IMR-90 (cell line): ENCODE results near the gene PRDM15. TPM values are rescaled to one million over a fixed set of nuclear protein-coding genes. Genes with fewer than 3 reads are reported as not detected.

Experiments used
- ATAC-seq: fragments of 200-7000 bp; cut with Tn5 transposase; 2 replicates; pipeline ENCODE4 v1.9.1; 2020; ENCODE audit warnings: low read depth, mild to moderate bottlenecking, moderate library complexity
- BruUV-seq: library from RNA; stranded (reverse); fragments of 400-500 nt; replicated peaks from 2 replicates; lab custom pipeline; 2021; lab: Mats Ljungman, UMichigan
- CTCF ChIA-PET: fragments of 300-600 bp; formaldehyde crosslinking; extraction: SDS; loops from one replicate; lab custom pipeline; 2021; ENCODE audit warnings: antibody characterized with exemption; lab: Yijun Ruan, JAX
- POLR2A ChIA-PET: fragments of 300-600 bp; sonication (Branson Sonifier 250); formaldehyde crosslinking; loops from one replicate; lab custom pipeline; 2022; ENCODE audit warnings: antibody characterized with exemption; ENCODE audit not compliant: unreplicated experiment; lab: Charles Lee
- DNase-seq: peaks from one replicate; pipeline ENCODE4 v3.0.0; 2013
- H2AFZ ChIP-seq: replicated peaks from 2 replicates; pipeline ENCODE3; 2013; ENCODE audit warnings: low read length, mild to moderate bottlenecking; ENCODE audit not compliant: poor library complexity
- H2AK5ac ChIP-seq: 2 replicates; pipeline ENCODE4 v1.6.1; 2013; ENCODE audit warnings: low read depth, low read length, inconsistent platforms
- H2AK9ac ChIP-seq: replicated peaks from 2 replicates; pipeline ENCODE3; 2013; ENCODE audit warnings: mild to moderate bottlenecking, low read depth, low read length, moderate library complexity; ENCODE audit not compliant: poor library complexity
- H2BK120ac ChIP-seq: 2 replicates; pipeline ENCODE4 v1.6.1; 2013; ENCODE audit warnings: low read depth, low read length, inconsistent platforms
- H2BK15ac ChIP-seq: 3 replicates; pipeline ENCODE4 v1.6.1; 2013; ENCODE audit warnings: low read depth, low read length, inconsistent platforms
- H2BK20ac ChIP-seq: 2 replicates; pipeline ENCODE4 v1.6.1; 2013; ENCODE audit warnings: low read depth, mild to moderate bottlenecking, inconsistent platforms, low read length, moderate library complexity
- H2BK5ac ChIP-seq: 2 replicates; pipeline ENCODE4 v1.6.1; 2013; ENCODE audit warnings: mild to moderate bottlenecking, low read depth, low read length, inconsistent platforms; ENCODE audit not compliant: poor library complexity, severe bottlenecking
- H3K14ac ChIP-seq: replicated peaks from 2 replicates; pipeline ENCODE4 v1.6.1; 2013; ENCODE audit warnings: low read depth, low read length, inconsistent platforms
- H3K18ac ChIP-seq: 2 replicates; pipeline ENCODE4 v1.6.1; 2013; ENCODE audit warnings: low read depth, low read length, control low read depth
- H3K23ac ChIP-seq: 2 replicates; pipeline ENCODE4 v1.6.1; 2013; ENCODE audit warnings: low read depth, low read length, inconsistent platforms
- H3K27ac ChIP-seq: 2 replicates; pipeline ENCODE4 v1.5.1; 2013; ENCODE audit warnings: mild to moderate bottlenecking, control low read depth, low read length; ENCODE audit not compliant: insufficient read depth
- H3K27me3 ChIP-seq: 2 replicates; pipeline ENCODE4 v1.6.1; 2013; ENCODE audit warnings: low read length; ENCODE audit not compliant: control insufficient read depth, insufficient read depth
- H3K36me3 ChIP-seq: 2 replicates; pipeline ENCODE4 v1.6.1; 2013; ENCODE audit warnings: low read length, mixed read lengths; ENCODE audit not compliant: control insufficient read depth, insufficient read depth
- H3K4ac ChIP-seq: 2 replicates; pipeline ENCODE4 v1.6.1; 2013; ENCODE audit warnings: low read depth, low read length, inconsistent platforms
- H3K4me1 ChIP-seq: 2 replicates; pipeline ENCODE4 v1.6.1; 2013; ENCODE audit warnings: low read length, mixed read lengths; ENCODE audit not compliant: control insufficient read depth, insufficient read depth
- H3K4me2 ChIP-seq: 2 replicates; pipeline ENCODE4 v1.6.1; 2013; ENCODE audit warnings: low read depth, mild to moderate bottlenecking, control low read depth, low read length, moderate library complexity
- H3K4me3 ChIP-seq: 2 replicates; pipeline ENCODE4 v1.5.1; 2013; ENCODE audit warnings: low read depth, mild to moderate bottlenecking, control low read depth, low read length, moderate library complexity; ENCODE audit not compliant: insufficient read depth
- H3K56ac ChIP-seq: 2 replicates; pipeline ENCODE4 v1.6.1; 2013; ENCODE audit warnings: low read length, inconsistent platforms; ENCODE audit not compliant: insufficient read depth; ENCODE audit errors: extremely low read depth
- H3K79me1 ChIP-seq, 2 experiments: 2 replicates each; pipeline ENCODE4 v1.6.1; 2013; ENCODE audit warnings: low read length in 2 of 2, inconsistent platforms in 1 of 2, low read depth in 1 of 2
- H3K9ac ChIP-seq: 2 replicates; pipeline ENCODE4 v1.6.1; 2013; ENCODE audit warnings: low read depth, low read length, control low read depth
- H3K9me1 ChIP-seq: 2 replicates; pipeline ENCODE4 v1.6.1; 2013; ENCODE audit warnings: low read length, inconsistent platforms; ENCODE audit not compliant: insufficient read depth
- H3K9me3 ChIP-seq: 2 replicates; pipeline ENCODE4 v1.6.1; 2013; ENCODE audit warnings: low read length; ENCODE audit not compliant: control insufficient read depth, insufficient read depth
- H4K20me1 ChIP-seq: 2 replicates; pipeline ENCODE4 v1.6.1; 2013; ENCODE audit warnings: low read length, inconsistent platforms; ENCODE audit not compliant: insufficient read depth
- H4K5ac ChIP-seq: 2 replicates; pipeline ENCODE4 v1.6.1; 2013; ENCODE audit warnings: mild to moderate bottlenecking, low read depth, low read length, control low read depth
- H4K8ac ChIP-seq, 2 experiments: 2 replicates each; pipeline ENCODE4 v1.6.1; 2013; ENCODE audit warnings: low read depth in 2 of 2, low read length in 2 of 2, control low read depth in 1 of 2, inconsistent platforms in 1 of 2
- H4K91ac ChIP-seq: 2 replicates; pipeline ENCODE4 v1.6.1; 2013; ENCODE audit warnings: low read depth, low read length, inconsistent platforms; ENCODE audit not compliant: insufficient read depth
- CEBPB ChIP-seq: IDR thresholded peaks from 2 replicates; pipeline ENCODE4 v1.6.1; 2012; ENCODE audit warnings: low read depth, low read length, improper control_type of control experiment
- CHD1 ChIP-seq: IDR thresholded peaks from 2 replicates; pipeline ENCODE4 v1.6.1; 2012; ENCODE audit warnings: low read depth, low read length, improper control_type of control experiment
- MXI1 ChIP-seq: IDR thresholded peaks from 2 replicates; pipeline ENCODE4 v1.6.1; 2012; ENCODE audit warnings: low read depth, mild to moderate bottlenecking, low read length, moderate library complexity, borderline replicate concordance
- NFE2L2 ChIP-seq: fragments of 150-350 bp; IDR thresholded peaks from 2 replicates; pipeline ENCODE4 v1.6.1; 2016; ENCODE audit warnings: low read depth, mild to moderate bottlenecking, low read length
- POLR2A ChIP-seq: IDR thresholded peaks from 2 replicates; pipeline ENCODE4 v1.6.1; 2012; ENCODE audit warnings: mild to moderate bottlenecking, low read depth, low read length
- RAD21 ChIP-seq: IDR thresholded peaks from 2 replicates; pipeline ENCODE4 v1.6.1; 2012; ENCODE audit warnings: low read length, improper control_type of control experiment
- RCOR1 ChIP-seq: IDR thresholded peaks from 2 replicates; pipeline ENCODE4 v1.6.1; 2012; ENCODE audit warnings: mild to moderate bottlenecking, low read length, improper control_type of control experiment; ENCODE audit not compliant: insufficient replicate concordance
- RFX5 ChIP-seq: IDR thresholded peaks from 2 replicates; pipeline ENCODE4 v1.8.0; 2012; ENCODE audit warnings: low read depth, mild to moderate bottlenecking, low read length, moderate library complexity
- SMC3 ChIP-seq: fragments of 150-350 bp; IDR thresholded peaks from 2 replicates; pipeline ENCODE4 v1.6.1; 2016; ENCODE audit warnings: low read depth, mild to moderate bottlenecking, antibody characterized with exemption, low read length, moderate library complexity
- WGBS, 2 experiments: methylation state at CpG; one replicate each; pipeline versions ENCODE4 v1.1.5 to v1.1.7; 2013; ENCODE audit warnings: missing lambda C conversion rate in 2 of 2; ENCODE audit not compliant: insufficient read length in 1 of 2; ENCODE audit errors: extremely low coverage in 2 of 2; 5-methylcytosine and 5-hydroxymethylcytosine counted together
- dilution Hi-C: fragments of 300-500 bp; cut with HindIII; formaldehyde crosslinking; loops from one replicate; pipeline ENCODE4 v1.14.3; 2018; ENCODE audit warnings: low sequenced_read_pairs; ENCODE audit not compliant: unreplicated experiment
- in situ Hi-C: fragments of 300-500 bp; cut with MboI; formaldehyde crosslinking; loops from 3 replicates; pipeline ENCODE4 v1.14.3; 2019; ENCODE audit warnings: low sequenced_read_pairs, inconsistent platforms, mixed read lengths
- intact Hi-C: fragments of 100-400 bp; cut with micrococcal nuclease; formaldehyde crosslinking; loops from 2 replicates; pipeline ENCODE4 v1.10.0; 2022
- polyA plus RNA-seq, 3 experiments: library from polyadenylated mRNA; depleted of rRNA; stranded (reverse); fragments of >200 nt; gene quantifications; 2 replicates each; pipeline ENCODE4 v1.2.3, GENCODE V29; 2012; ENCODE audit warnings: low replicate concordance in 1 of 3
- total RNA-seq: library from RNA; depleted of rRNA; stranded (reverse); fragments of >200 nt; gene quantifications from 2 replicates; pipeline ENCODE4 v1.2.3, GENCODE V29; 2012

PRDM15 gene
- total and polyA plus RNA-seq, 2 of the 4 experiments (the other 2 are of a cell fraction) = 7.3 to 8.8 TPM

- intact Hi-C loops = no loop called here
- no peak overlapping the region for H2BK5ac ChIP-seq
- H3K4me3 ChIP-seq = no peak overlapping the region
- no peaks in the 10 kb centered on the region for H3K9me3 ChIP-seq
- BruUV-seq = no TSS peak
- H3K14ac ChIP-seq = no peak overlapping the region
- no peak overlapping the region for H3K4me2 ChIP-seq
- H3K23ac ChIP-seq = no peak overlapping the region
- H3K36me3 ChIP-seq = peaks cover 14% of the 10 kb centered on the region
- no peak overlapping the region for H2AK9ac ChIP-seq
- H3K4me1 ChIP-seq = peaks cover 2% of the 10 kb centered on the region; the same call in 1 of the 2 replicates
- no peak overlapping the region for H2BK120ac ChIP-seq
- no peak overlapping the region for H4K8ac ChIP-seq
- WGBS, 2 experiments = 83% methylated on average over 3 of the region's 19 CpGs; no CpG with 5 or more reads in 1 of the 2 experiments
- POLR2A ChIA-PET = no interaction called here
- peaks cover 6% of the 10 kb centered on the region; the same call in 1 of the 2 replicates for H3K9me1 ChIP-seq
- H3K27me3 ChIP-seq = no peaks in the 10 kb centered on the region
- no peak overlapping the region for H2AK5ac ChIP-seq
- no peak overlapping the region for H2BK20ac ChIP-seq
- H2BK15ac ChIP-seq = no peak overlapping the region
- no peak overlapping the region for H3K56ac ChIP-seq
- no peak overlapping the region for H3K4ac ChIP-seq
- TF ChIP-seq NFE2L2 (no peak), MXI1 (no peak), CHD1 (no peak), CEBPB (no peak), SMC3 (no peak), RFX5 (no peak), RAD21 (no peak), RCOR1 (no peak), POLR2A (no peak)
- DNase-seq = no peak
- 0 out of 4 replicates have a peak, but pooled peaks cover 0 to 4% of the 10 kb centered on the region in 2 experiments for H3K79me1 ChIP-seq
- no peak overlapping the region for H3K9ac ChIP-seq
- no peak overlapping the region for H4K91ac ChIP-seq
- in situ Hi-C loops = no loop called here
- no peaks in the 10 kb centered on the region; the same call in 1 of the 2 replicates for H4K20me1 ChIP-seq
- no peak overlapping the region for H3K27ac ChIP-seq
- no peak for ATAC-seq
- dilution Hi-C loops = no loop called here
- H4K5ac ChIP-seq = no peak overlapping the region
- H2AFZ ChIP-seq = no peak overlapping the region
- no peak overlapping the region for H3K18ac ChIP-seq
- CTCF ChIA-PET = no interaction called here
Measured at GRCh38 chr21:41884501-41885030, 5.4 kb upstream of the PRDM15 start.
